ENCODE data around the gene CPNE7. TPM values are rescaled to one million over a fixed set of nuclear protein-coding genes. Genes with fewer than 3 reads are reported as not detected.

CPNE7 gene
- total and polyA plus RNA-seq, 2 donors (not counting 1 experiment from before 2014, with no cell fraction given): 0.51 to 0.76 TPM

- Mint-ChIP-seq H3K9me3 (ENCODE audit: insufficient read depth) (no peaks in the 10 kb centered on the region), H3K4me1 (no peaks in the 10 kb centered on the region), H3K4me3 (no peak overlapping the region), H3K27ac (no peak overlapping the region), H3K27me3 (peaks cover 6% of the 10 kb centered on the region)
- TF ChIP-seq EZH2 (IDR thresholded peaks at IDR 0.05; ENCODE audit: borderline replicate concordance, insufficient read depth, low read depth, low read length, poor library complexity, severe bottlenecking) (no peak), CTCF (IDR thresholded peaks at IDR 0.05) (no peak)
- ATAC-seq (ENCODE audit: low read depth): no peak
- Histone ChIP-seq H3K4me1 (ENCODE audit: control insufficient read depth in 2 of 2, insufficient read depth in 2 of 2, low read length in 2 of 2) (no peaks in the 10 kb centered on the region), H3K9me3 (ENCODE audit: control extremely low read depth in 1 of 3, control insufficient read depth in 2 of 3, insufficient read depth in 1 of 3, low read length in 2 of 3) (peaks cover 0 to 7% (median 0%) of the 10 kb centered on the region in 3 donors), H3K27me3 (replicated peaks in 1 of 4; ENCODE audit: control extremely low read depth in 1 of 4, control insufficient read depth in 3 of 4, insufficient read depth in 4 of 4, low read length in 3 of 4) (no peaks in the 10 kb centered on the region), H3K27ac (ENCODE audit: low read length in 2 of 2) (no peak overlapping the region), H3K4me2 (replicated peaks; ENCODE audit: low read depth, low read length, poor library complexity, severe bottlenecking) (no peak overlapping the region), H3K4me3 (ENCODE audit: control extremely low read depth in 1 of 5, extremely low read depth in 1 of 5, insufficient read depth in 1 of 5, low read depth in 2 of 5, low read length in 4 of 5) (no peak overlapping the region), H3K79me2 (ENCODE audit: control insufficient read depth, insufficient read depth, low read length) (no peaks in the 10 kb centered on the region), H3K36me3 (replicated peaks in 1 of 2; ENCODE audit: control extremely low read depth in 1 of 2, control insufficient read depth in 1 of 2, extremely low read depth in 1 of 2, insufficient read depth in 2 of 2, low read length in 1 of 2) (no peaks in the 10 kb centered on the region), H2AFZ (ENCODE audit: insufficient read depth, low read depth, low read length, poor library complexity, severe bottlenecking) (no peak overlapping the region), H3K9ac (ENCODE audit: low read length) (no peak overlapping the region), H4K20me1 (ENCODE audit: control insufficient read depth, insufficient read depth, low read length, poor library complexity, severe bottlenecking) (no peaks in the 10 kb centered on the region)
- 90% methylated on average over 13 of the region's 21 CpGs for WGBS (ENCODE audit: insufficient coverage)
- intact Hi-C loops (cut with micrococcal nuclease): no loop called here
- no peak for DNase-seq
- POLR2A ChIA-PET: interaction anchor here (0.6 kb wide), 1 partner anchor 176 kb away, joined by 10 read pairs; no protein-coding TSS in a partner anchor
- CTCF ChIA-PET: no interaction called here
Observed at GRCh38 chr16:89624777-89625761, 49.5 kb downstream of the CPNE7 start.

Data from B cell (primary cell).